Mammary epithelial cell (primary cell): Measurements from ENCODE around the gene RPS19BP1.

Source experiments
- CTCF ChIP-seq, 2 donors: IDR thresholded peaks in 1 of 2; conservative IDR thresholded peaks in 1 of 2; 2 replicates each; pipeline ENCODE4 v1.5.1; 2011 to 2012; ENCODE audit warnings: inconsistent platforms in 2 of 2, low read length in 2 of 2, mild to moderate bottlenecking in 2 of 2, control low read depth in 1 of 2, low read depth in 1 of 2; ENCODE audit not compliant: insufficient read depth in 1 of 2; ENCODE audit errors: extremely low read depth in 1 of 2
- EZH2 ChIP-seq: IDR thresholded peaks from 2 replicates; pipeline ENCODE4 v1.6.1; 2012; ENCODE audit warnings: low read length, inconsistent platforms, borderline replicate concordance

- TF ChIP-seq CTCF (conservative IDR thresholded peaks at IDR 0.05 in 1 of 2, IDR thresholded peaks at IDR 0.05 in 1 of 2; ENCODE audit: extremely low read depth in 1 of 2, insufficient read depth in 1 of 2, low read depth in 1 of 2, low read length in 2 of 2) (no peak), EZH2 (no peak)
Measured at GRCh38 chr22:39498802-39499201, 33.7 kb downstream of the RPS19BP1 start.
